Cardiac fibroblast (primary cell): Measurements from ENCODE around the gene DOCK4.

ENCODE experiments used
- DNase-seq, 2 donors: peaks; one replicate each; pipeline versions ENCODE4 v3.0.0 to v3.0.0-alpha.2; 2010; ENCODE audit warnings: low read depth in 2 of 2
- H3K4me3 ChIP-seq, 2 donors: replicated peaks in 1 of 2; 1 replicate in 1 of 2; 2 replicates in 1 of 2; pipeline ENCODE4 v1.5.1; 2011; ENCODE audit warnings: low read depth in 2 of 2, low read length in 2 of 2, mild to moderate bottlenecking in 2 of 2, moderate library complexity in 1 of 2
- TF ChIP-seq, protein P1 (sequence below): IDR thresholded peaks from one replicate; pipeline ENCODE4 v1.5.1; 2011; ENCODE audit warnings: low read depth, mild to moderate bottlenecking, low read length, inconsistent platforms

The DOCK4 gene

DNA sequence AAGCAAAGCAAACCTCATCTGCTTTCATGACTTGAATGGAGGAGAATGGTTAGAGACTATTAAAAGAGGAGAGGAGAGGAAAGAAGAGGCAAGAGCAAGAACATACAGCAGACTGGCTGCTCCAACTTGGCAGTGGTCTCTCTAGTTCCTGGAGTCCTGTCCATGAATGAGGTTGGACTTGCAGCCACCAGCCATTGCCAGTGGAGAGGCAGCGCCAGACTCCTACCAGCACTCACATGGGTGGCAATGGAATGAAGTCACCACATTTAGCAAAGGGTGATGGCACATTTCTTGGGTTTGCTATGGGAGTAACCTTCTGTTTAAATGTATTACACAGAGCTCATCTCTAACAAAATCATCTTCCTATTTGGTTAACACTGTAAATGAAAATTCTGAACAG is 386.1 kb downstream of the DOCK4 start:
- no peak overlapping the region for H3K4me3 ChIP-seq
- TF ChIP-seq, protein P1, sequence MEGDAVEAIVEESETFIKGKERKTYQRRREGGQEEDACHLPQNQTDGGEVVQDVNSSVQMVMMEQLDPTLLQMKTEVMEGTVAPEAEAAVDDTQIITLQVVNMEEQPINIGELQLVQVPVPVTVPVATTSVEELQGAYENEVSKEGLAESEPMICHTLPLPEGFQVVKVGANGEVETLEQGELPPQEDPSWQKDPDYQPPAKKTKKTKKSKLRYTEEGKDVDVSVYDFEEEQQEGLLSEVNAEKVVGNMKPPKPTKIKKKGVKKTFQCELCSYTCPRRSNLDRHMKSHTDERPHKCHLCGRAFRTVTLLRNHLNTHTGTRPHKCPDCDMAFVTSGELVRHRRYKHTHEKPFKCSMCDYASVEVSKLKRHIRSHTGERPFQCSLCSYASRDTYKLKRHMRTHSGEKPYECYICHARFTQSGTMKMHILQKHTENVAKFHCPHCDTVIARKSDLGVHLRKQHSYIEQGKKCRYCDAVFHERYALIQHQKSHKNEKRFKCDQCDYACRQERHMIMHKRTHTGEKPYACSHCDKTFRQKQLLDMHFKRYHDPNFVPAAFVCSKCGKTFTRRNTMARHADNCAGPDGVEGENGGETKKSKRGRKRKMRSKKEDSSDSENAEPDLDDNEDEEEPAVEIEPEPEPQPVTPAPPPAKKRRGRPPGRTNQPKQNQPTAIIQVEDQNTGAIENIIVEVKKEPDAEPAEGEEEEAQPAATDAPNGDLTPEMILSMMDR: no peak
- DNase-seq: no peak

- TF ChIP-seq, protein P1: no peak
- DNase-seq: no peak
- H3K4me3 ChIP-seq: no peak overlapping the region
Measured at GRCh38 chr7:111815354-111815753, 390.8 kb downstream of the DOCK4 start.

- DNase-seq: no peak
- H3K4me3 ChIP-seq: no peak overlapping the region
- TF ChIP-seq, protein P1: no peak
Measured at GRCh38 chr7:111813306-111813705, 392.9 kb downstream of the DOCK4 start.

DNA sequence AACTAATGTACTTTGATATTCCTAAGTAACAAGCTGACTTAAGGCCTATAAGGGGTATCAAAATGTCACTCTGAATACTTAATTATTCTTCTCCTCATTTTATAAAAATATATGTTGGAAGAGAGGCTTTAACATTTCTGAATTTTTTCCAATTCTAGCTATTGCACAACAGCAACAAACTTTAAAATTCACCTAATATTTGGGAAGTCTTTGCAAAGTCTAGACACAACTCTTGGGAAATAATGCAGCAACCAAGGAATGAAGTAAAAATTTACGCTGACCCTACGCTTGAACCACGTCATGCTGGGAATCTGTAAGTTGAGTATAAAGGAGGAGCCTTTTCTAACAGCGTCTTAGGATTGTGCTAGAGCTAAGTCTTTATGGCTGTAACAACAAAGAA is 400.0 kb downstream of the DOCK4 start:
- DNase-seq: no peak

DNA sequence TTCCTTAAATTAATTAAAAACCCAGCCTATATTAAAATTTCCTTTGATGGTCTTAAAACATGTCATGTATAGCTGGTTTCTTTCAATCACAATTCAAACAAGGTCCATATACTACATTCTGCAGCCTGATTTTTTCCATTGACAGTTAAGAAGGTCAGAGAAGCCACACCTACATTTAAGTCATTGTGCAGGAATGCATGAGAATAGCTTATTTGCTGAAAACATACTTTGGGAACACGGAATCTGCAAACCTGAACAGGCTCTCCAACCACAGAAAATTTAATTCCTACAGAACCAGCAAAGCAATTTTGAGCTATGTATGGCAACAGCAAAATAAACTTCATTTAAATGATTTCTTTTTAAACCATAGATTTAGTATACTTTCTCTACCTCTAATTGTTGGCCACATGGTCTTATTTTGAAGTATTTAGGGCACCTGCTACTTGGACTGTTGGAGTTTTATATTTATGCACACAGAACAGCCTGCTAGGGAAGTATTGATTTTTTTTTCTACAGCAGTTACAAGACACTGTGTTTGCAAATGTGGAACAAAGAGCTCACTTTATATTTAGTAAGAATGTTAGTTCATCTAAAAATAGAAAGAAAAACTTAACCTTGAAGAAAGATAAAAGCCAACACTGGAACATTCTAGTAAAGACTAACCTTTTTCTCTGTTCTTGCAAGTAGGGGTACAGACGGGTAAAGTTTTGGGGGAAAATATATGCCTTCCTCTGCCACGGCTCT is 403.0 kb downstream of the DOCK4 start:
- peak; percentile 26 to 59 for DNase-seq

More for the DNA sequence above, 400.0 kb downstream of the DOCK4 start:
- H3K4me3 ChIP-seq: no peak overlapping the region
- TF ChIP-seq, protein P1: no peak

GRCh38 chr7:111802194-111802772 is 403.9 kb downstream of the DOCK4 start:
- no peak overlapping the region for H3K4me3 ChIP-seq
- no peak for DNase-seq
- TF ChIP-seq, protein P1: no peak

More for the DNA sequence above, 403.0 kb downstream of the DOCK4 start:
- TF ChIP-seq, protein P1: no peak
- H3K4me3 ChIP-seq: no peak overlapping the region
